HFF-Myc (cell line): Measurements from ENCODE around the gene SYNJ2.

Experiments
- DNase-seq: peaks from one replicate; pipeline ENCODE4 v3.0.0-alpha.2; 2011; ENCODE audit warnings: low read depth; ENCODE audit errors: extremely low read depth
- H3K4me3 ChIP-seq: replicated peaks from 2 replicates; pipeline ENCODE4 v1.5.1; 2011; ENCODE audit warnings: low read depth, mild to moderate bottlenecking, control low read depth, low read length
- TF ChIP-seq, protein P1 (sequence below): IDR thresholded peaks from 2 replicates; pipeline ENCODE4 v1.5.1; 2012; ENCODE audit warnings: mild to moderate bottlenecking, low read depth, low read length, control low read depth; ENCODE audit errors: missing control alignments

Gene SYNJ2

GRCh38 chr6:158043008-158043407 is 61.3 kb downstream of the SYNJ2 start:
- H3K4me3 ChIP-seq: no peak overlapping the region
- TF ChIP-seq, protein P1, sequence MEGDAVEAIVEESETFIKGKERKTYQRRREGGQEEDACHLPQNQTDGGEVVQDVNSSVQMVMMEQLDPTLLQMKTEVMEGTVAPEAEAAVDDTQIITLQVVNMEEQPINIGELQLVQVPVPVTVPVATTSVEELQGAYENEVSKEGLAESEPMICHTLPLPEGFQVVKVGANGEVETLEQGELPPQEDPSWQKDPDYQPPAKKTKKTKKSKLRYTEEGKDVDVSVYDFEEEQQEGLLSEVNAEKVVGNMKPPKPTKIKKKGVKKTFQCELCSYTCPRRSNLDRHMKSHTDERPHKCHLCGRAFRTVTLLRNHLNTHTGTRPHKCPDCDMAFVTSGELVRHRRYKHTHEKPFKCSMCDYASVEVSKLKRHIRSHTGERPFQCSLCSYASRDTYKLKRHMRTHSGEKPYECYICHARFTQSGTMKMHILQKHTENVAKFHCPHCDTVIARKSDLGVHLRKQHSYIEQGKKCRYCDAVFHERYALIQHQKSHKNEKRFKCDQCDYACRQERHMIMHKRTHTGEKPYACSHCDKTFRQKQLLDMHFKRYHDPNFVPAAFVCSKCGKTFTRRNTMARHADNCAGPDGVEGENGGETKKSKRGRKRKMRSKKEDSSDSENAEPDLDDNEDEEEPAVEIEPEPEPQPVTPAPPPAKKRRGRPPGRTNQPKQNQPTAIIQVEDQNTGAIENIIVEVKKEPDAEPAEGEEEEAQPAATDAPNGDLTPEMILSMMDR: no peak
- DNase-seq: no peak

- no peak overlapping the region for H3K4me3 ChIP-seq
- no peak for DNase-seq
- TF ChIP-seq, protein P1: no peak
Observed at GRCh38 chr6:158043586-158044524, 62.2 kb downstream of the SYNJ2 start.

GRCh38 chr6:158044525-158044888 is 62.8 kb downstream of the SYNJ2 start:
- TF ChIP-seq, protein P1: no peak
- H3K4me3 ChIP-seq: no peak overlapping the region
- no peak for DNase-seq

- H3K4me3 ChIP-seq: no peak overlapping the region
- TF ChIP-seq, protein P1: no peak
- DNase-seq: no peak
Observed at GRCh38 chr6:158046201-158047126, 64.8 kb downstream of the SYNJ2 start.

- DNase-seq: no peak
Observed at GRCh38 chr6:158047127-158047518, 65.5 kb downstream of the SYNJ2 start.

More at GRCh38 chr6:158047127-158047518, 65.5 kb downstream of the SYNJ2 start:
- no peak overlapping the region for H3K4me3 ChIP-seq
- TF ChIP-seq, protein P1: no peak
